ES-I3 (cell line): ENCODE data around the gene SLC5A2.
A peak's percentile ranks its signal among the peaks of the same experiment; 100 is the strongest.
"Not testable (repeated sequence)": the region's sequence is repeated elsewhere in the genome, so short reads cannot be mapped to it uniquely, and the experiment has no call there.

Experiments
- H3K36me3 ChIP-seq: 2 replicates; pipeline ENCODE4 v1.6.1; 2013; ENCODE audit warnings: mild to moderate bottlenecking, low read length, control low read depth, moderate library complexity; ENCODE audit not compliant: insufficient read depth
- H3K4me1 ChIP-seq: 2 replicates; pipeline ENCODE4 v1.6.1; 2013; ENCODE audit warnings: mild to moderate bottlenecking, control low read depth, low read length; ENCODE audit not compliant: insufficient read depth
- H3K9ac ChIP-seq: 2 replicates; pipeline ENCODE4 v1.6.1; 2013; ENCODE audit warnings: low read depth, mild to moderate bottlenecking, low read length, moderate library complexity
- H3K9me3 ChIP-seq: 2 replicates; pipeline ENCODE4 v1.6.1; 2013; ENCODE audit warnings: mild to moderate bottlenecking, low read length, moderate library complexity; ENCODE audit not compliant: control insufficient read depth, insufficient read depth

The SLC5A2 gene

DNA sequence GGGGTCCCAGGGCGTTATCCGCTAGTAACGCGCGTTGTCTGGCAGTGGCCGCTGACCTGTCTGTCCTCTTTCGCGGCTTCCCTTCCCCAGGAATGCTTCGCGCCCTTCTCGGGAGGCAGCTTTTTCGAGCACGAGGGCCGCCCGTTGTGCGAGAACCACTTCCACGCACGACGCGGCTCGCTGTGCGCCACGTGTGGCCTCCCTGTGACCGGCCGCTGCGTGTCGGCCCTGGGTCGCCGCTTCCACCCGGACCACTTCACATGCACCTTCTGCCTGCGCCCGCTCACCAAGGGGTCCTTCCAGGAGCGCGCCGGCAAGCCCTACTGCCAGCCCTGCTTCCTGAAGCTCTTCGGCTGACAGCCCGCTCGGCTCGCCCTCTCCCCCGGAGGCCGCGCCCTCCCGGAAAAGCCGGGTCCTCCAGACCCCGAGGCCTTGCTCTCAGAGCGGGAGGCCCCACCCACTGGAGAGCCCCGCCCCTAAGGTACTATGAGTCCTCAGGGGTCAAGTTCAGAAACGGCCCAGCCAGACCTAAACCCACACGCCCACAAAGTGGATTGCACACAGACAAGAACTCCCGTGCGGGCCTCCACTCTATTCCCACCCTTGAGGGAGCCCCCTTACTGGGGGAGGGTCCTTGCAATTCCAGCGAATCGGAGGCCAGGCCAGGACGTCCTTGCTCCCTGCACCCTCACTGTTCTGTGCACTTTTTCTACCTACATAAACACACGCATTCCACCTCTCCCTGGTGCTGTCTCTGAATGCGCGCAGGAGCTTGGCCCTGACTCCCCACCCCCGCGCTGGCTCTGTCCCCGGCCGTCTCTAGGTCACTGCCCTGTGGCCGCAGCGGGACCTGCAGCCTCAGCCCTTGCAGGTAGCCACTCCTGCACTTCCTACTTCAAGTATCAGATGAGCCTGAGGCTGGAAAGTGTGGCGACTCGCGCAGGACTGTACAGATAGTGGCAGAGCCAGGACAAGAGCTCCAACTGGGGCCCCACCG, 5.4 kb upstream of the SLC5A2 start:
- H3K9ac ChIP-seq: peak overlapping the region; percentile 72; the same call in 1 of the 2 replicates
- H3K4me1 ChIP-seq: no peaks in the 10 kb centered on the region
- no peaks in the 10 kb centered on the region; the same call in 1 of the 2 replicates for H3K9me3 ChIP-seq
- H3K36me3 ChIP-seq: no peaks in the 10 kb centered on the region

DNA sequence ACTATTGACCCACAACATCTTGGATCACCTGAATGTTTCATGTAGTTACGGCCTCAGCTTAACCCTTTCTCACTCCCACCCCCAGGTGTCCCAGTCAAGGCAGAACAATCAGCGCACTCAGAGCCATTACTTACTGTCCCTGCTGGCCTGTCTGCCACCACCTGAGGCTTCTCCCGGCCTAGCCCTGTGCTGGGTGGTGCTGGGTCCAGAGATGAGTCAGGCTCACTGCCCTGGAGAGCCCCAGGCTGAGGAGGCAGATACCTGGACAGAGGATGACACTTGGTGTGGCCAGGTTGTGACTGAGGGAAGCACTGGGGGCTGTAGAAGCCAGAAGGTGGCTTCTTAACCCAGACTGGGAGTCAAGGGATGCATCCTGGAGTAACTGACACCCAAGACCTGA, 4.0 kb upstream of the SLC5A2 start:
- Histone ChIP-seq H3K4me1 (no peaks in the 10 kb centered on the region), H3K9me3 (no peaks in the 10 kb centered on the region), H3K9ac (no peak overlapping the region), H3K36me3 (no peaks in the 10 kb centered on the region)

DNA sequence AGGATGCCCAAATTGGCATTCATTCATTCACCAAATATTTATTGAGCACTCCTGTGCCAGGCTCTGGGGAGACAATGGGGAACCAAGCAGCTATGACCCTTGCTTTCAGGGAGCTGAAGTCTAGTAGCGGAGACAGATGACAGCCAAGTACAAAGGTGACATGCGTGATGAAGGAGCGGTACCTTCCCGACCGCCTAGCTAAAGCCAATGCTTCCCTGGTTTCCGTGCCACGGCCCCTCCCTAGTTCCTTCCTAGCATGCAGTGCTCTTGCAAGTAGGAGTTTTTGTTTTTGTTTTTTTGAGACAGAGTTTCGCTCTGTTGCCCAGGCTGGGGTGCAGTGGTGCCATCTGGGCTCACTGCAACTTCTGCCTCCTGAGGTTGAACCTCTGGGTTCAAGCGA, 3.2 kb upstream of the SLC5A2 start:
- Histone ChIP-seq H3K9me3 (no peaks in the 10 kb centered on the region), H3K36me3 (no peaks in the 10 kb centered on the region), H3K9ac (no peak overlapping the region), H3K4me1 (peaks cover 5% of the 10 kb centered on the region; the same call in 1 of the 2 replicates)

DNA sequence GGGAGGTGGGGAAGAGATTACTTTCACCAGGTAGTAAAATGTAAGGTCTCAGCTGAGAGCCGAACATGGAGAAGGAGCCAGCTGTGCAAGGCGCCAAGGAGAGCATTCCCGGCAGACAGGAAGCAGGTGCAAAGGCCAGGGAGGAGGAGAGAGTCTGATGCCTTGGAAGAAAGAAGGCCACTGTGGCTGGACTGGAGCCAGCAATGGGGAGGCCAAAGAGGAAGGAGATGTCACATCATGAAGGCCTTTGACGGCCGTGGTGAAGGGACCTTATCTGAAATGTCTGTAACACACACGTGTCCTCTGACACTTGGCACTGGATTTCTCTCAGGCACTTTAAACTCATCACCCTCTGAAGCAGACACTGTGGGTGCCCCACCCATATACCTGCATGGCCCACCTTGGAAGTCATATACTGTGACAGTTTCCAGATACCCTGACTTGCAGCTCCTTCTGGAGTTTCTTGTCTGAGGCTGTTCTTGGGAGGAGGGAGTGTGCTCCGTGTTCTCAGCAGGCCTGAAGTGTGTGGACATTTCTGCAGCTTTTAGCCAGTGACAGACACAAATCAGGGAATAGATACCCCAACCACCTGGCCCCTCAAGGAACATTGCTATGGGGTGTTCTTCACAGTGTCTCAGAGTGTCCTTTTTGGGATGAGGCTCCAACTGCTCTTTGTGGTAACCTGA, 1.9 kb upstream of the SLC5A2 start:
- no peaks in the 10 kb centered on the region for H3K36me3 ChIP-seq
- peaks cover 8% of the 10 kb centered on the region; the same call in 1 of the 2 replicates for H3K4me1 ChIP-seq
- no peaks in the 10 kb centered on the region for H3K9me3 ChIP-seq
- no peak overlapping the region for H3K9ac ChIP-seq

DNA sequence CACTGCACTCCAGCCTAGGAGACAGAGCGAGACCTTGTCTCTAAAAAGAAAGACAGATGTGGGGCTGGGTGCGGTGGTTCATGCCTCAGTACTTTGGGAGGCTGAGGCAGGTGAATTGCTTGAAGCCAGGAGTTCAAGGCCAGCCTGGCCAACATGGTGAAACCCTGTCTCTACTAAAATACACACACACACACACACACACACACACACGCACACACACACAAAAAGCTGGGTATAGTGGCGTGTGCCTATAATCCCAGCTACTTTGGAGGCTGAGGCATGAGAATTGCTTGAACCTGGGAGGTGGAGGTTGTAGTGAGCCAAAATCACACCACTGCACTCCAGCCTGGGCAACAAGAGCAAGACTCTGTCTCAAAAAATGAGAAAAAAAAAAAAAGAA, 1.1 kb downstream of the SLC5A2 start:
- H3K36me3 ChIP-seq, H3K9me3 ChIP-seq, H3K9ac ChIP-seq, H3K4me1 ChIP-seq: not testable (repeated sequence)

DNA sequence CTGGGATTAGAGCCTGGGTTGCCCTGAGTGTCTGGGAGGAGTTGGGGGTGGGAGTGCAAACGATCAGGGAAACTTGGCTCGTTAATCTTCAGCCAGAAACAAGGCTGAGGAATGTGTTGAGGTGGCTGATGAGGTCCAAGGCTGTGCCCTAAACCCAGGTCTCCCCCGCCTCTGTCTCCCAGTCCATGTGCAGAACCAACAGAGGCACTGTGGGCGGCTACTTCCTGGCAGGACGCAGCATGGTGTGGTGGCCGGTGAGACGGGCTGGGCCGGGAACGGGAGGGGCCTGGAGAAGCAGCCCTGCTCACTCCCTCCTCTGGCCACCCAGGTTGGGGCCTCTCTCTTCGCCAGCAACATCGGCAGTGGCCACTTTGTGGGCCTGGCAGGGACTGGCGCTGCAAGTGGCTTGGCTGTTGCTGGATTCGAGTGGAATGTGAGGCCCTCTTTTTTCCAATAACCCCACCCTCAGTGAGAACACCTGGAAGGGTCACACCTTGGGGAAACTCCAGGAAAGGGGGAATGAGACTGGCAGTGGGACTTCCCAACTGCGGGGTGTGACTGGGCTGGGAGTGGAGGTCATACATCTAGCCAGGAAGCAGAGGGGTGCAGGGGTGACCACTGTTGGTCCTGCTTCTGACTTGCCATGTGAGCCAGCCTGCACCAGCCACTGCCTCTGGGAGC, 1.7 kb downstream of the SLC5A2 start:
- Histone ChIP-seq H3K36me3 (no peaks in the 10 kb centered on the region), H3K9ac (no peak overlapping the region), H3K9me3 (no peaks in the 10 kb centered on the region), H3K4me1 (peaks cover 8% of the 10 kb centered on the region; the same call in 1 of the 2 replicates)

DNA sequence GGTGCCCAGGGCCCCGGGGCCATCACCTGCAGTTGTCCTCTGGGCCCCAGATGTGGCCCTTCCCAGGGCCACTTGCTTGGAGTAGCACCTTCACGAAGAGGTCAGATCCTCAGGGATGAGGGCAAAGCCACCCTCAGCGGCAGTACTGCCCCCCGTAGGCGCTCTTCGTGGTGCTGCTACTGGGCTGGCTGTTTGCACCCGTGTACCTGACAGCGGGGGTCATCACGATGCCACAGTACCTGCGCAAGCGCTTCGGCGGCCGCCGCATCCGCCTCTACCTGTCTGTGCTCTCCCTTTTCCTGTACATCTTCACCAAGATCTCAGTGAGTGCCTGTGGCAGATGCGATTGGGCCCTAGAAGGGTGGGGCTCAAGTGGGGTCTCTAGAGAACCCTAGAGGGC, 2.6 kb downstream of the SLC5A2 start:
- Histone ChIP-seq H3K9ac (no peak overlapping the region), H3K9me3 (no peaks in the 10 kb centered on the region), H3K36me3 (no peaks in the 10 kb centered on the region), H3K4me1 (peaks cover 8% of the 10 kb centered on the region; the same call in 1 of the 2 replicates)

DNA sequence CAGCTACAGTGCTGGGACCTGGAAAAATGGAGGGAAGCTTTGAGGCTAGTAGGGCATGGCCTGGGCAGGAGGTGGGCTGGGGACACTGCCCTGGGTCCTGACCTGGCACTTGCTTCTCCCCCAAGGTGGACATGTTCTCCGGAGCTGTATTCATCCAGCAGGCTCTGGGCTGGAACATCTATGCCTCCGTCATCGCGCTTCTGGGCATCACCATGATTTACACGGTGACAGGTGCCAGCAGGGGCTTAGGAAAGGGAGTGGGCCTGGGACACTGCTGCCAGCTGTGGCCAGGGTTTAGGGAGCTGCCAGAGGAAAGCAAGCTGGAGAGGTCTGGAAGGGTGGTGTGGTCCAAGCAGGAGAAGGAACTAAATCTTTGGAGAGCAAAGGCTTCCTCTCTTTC, 3.1 kb downstream of the SLC5A2 start:
- H3K9ac ChIP-seq: no peak overlapping the region
- no peaks in the 10 kb centered on the region for H3K9me3 ChIP-seq
- H3K4me1 ChIP-seq: peaks cover 8% of the 10 kb centered on the region; the same call in 1 of the 2 replicates
- H3K36me3 ChIP-seq: no peaks in the 10 kb centered on the region

DNA sequence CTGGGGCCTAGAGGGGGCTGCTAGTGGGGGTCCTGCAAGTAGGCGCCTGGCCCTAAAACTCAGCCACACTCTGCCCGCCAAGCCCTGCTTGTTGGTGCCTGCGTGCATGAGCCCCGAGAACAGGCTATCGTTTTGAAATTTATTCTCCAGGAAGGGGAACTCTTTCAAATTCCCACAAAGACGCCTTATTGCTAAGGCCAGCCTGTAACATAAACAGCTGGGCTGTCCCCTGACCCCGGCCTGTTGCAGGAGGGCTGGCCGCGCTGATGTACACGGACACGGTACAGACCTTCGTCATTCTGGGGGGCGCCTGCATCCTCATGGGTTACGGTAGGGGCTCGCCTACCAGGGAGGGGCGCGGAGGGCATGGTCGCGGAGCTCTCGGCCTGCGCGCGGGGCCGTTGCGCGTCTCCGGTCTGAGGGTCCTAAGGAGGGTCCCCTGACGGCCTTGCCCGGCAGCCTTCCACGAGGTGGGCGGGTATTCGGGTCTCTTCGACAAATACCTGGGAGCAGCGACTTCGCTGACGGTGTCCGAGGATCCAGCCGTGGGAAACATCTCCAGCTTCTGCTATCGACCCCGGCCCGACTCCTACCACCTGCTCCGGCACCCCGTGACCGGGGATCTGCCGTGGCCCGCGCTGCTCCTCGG, 4.3 kb downstream of the SLC5A2 start:
- Histone ChIP-seq H3K9ac (peak overlapping the region; percentile 49; the same call in 1 of the 2 replicates), H3K4me1 (peaks cover 8% of the 10 kb centered on the region; the same call in 1 of the 2 replicates), H3K9me3 (no peaks in the 10 kb centered on the region), H3K36me3 (no peaks in the 10 kb centered on the region)

DNA sequence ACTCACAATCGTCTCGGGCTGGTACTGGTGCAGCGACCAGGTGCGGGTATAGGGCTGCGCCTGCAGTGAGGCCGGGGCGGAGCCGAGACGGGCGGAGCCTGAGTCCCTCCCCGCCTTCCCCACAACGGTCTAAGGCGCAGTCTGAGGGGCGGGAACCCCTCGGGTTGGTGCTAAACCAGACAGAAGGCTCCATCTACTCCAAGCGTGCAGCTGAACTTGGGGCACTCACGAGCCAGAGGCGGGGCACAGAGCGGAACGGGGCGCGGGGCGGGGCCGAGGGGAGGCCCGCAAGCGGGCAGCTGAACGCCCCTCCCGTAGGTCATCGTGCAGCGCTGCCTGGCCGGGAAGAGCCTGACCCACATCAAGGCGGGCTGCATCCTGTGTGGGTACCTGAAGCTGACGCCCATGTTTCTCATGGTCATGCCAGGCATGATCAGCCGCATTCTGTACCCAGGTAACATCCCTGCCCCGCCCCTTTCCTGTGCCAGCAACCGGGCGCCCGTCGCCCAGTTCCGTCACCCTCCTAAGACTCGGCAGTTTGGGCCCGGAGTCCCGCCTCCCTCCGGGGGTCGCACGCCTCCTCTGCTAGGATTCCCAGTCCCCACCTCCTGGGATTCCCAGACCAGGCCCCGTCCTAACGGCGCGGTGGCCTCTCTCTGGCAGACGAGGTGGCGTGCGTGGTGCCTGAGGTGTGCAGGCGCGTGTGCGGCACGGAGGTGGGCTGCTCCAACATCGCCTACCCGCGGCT, 5.0 kb downstream of the SLC5A2 start:
- Histone ChIP-seq H3K9me3 (no peaks in the 10 kb centered on the region), H3K36me3 (no peaks in the 10 kb centered on the region), H3K4me1 (peaks cover 8% of the 10 kb centered on the region; the same call in 1 of the 2 replicates), H3K9ac (peak overlapping the region; percentile 49; the same call in 1 of the 2 replicates)

DNA sequence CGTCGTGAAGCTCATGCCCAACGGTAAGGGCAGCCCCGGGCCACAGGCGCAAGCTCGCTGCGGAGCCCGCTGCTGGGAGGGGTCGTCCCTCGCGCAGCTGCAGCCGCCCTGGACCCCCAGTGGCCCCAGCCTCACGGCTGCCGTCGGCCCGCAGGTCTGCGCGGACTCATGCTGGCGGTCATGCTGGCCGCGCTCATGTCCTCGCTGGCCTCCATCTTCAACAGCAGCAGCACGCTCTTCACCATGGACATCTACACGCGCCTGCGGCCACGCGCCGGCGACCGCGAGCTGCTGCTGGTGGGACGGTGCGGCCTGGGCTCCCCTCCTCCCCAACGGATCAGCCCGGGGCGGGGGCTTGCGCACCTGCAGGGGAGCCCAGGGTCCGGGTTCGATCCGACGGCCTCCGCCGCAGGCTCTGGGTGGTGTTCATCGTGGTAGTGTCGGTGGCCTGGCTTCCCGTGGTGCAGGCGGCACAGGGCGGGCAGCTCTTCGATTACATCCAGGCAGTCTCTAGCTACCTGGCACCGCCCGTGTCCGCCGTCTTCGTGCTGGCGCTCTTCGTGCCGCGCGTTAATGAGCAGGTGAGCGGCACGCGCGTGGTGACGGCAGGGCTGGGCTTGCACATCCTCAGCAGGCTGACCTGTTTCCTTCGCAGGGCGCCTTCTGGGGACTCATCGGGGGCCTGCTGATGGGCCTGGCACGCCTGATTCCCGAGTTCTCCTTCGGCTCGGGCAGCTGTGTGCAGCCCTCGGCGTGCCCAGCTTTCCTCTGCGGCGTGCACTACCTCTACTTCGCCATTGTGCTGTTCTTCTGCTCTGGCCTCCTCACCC, 5.8 kb downstream of the SLC5A2 start:
- Histone ChIP-seq H3K4me1 (peaks cover 8% of the 10 kb centered on the region; the same call in 1 of the 2 replicates), H3K9ac (peak overlapping the region; percentile 49; the same call in 1 of the 2 replicates), H3K36me3 (no peaks in the 10 kb centered on the region), H3K9me3 (no peaks in the 10 kb centered on the region)

DNA sequence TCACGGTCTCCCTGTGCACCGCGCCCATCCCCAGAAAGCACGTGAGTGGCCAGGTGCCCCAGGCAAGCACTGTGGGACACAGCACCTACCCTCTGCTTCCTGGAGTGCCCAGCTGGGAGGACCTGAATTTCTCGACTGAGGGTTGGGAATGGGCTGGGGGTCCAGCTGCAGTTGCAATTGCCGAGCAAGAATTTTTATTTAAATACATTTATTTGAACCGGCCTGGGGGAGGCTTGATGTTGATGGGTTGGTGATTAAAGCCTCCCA, 6.3 kb downstream of the SLC5A2 start:
- Histone ChIP-seq H3K36me3 (no peaks in the 10 kb centered on the region), H3K9me3 (no peaks in the 10 kb centered on the region), H3K9ac (no peak overlapping the region), H3K4me1 (peaks cover 8% of the 10 kb centered on the region; the same call in 1 of the 2 replicates)
